Naive B cell (primary cell): ENCODE results near the gene RDM1. TPM values are rescaled to one million over a fixed set of nuclear protein-coding genes. Genes with fewer than 3 reads are reported as not detected.

Experiments
- polyA plus RNA-seq, 6 donors: library from polyadenylated mRNA; unstranded; fragments of 300-500 nt; fragmentation: Illumina TruSeq; gene quantifications; one replicate each; pipeline ENCODE4 v1.2.3, GENCODE V29; 2021; ENCODE audit warnings: low read depth in 6 of 6

RDM1 gene
- polyA plus RNA-seq, 6 donors from 2014 or later, result not detected

Other genes starting within 250 kb of the RDM1 start
- gene RASL10B, start 199.1 kb downstream of the RDM1 start, polyA plus RNA-seq, result not detected
- gene GAS2L2, start 177.5 kb downstream of the RDM1 start, polyA plus RNA-seq, result not detected
- gene C17orf50, start 169.9 kb downstream of the RDM1 start, polyA plus RNA-seq, result not detected
- under 1 TPM in 1 of 6 donors, not detected in 5; 0.21 TPM for gene MMP28, start 135.1 kb downstream of the RDM1 start, polyA plus RNA-seq
- 10 to 100 TPM; 16.6 to 44.4 (median 21.7) TPM for gene TAF15, start 121.3 kb downstream of the RDM1 start, polyA plus RNA-seq
- not detected for gene HEATR9, start 61.9 kb downstream of the RDM1 start, polyA plus RNA-seq
- 10 to 100 TPM in 4 of 6 donors, 1 to 10 TPM in 2; 4.9 to 15.3 (median 12.7) TPM for gene CCL5, start 50.4 kb downstream of the RDM1 start, polyA plus RNA-seq
- gene LYZL6, start 12.9 kb upstream of the RDM1 start, polyA plus RNA-seq, result not detected
- gene CCL16, start 50.7 kb upstream of the RDM1 start, polyA plus RNA-seq, result not detected
- not detected for gene CCL14, start 56.0 kb upstream of the RDM1 start, polyA plus RNA-seq
- not detected for gene CCL15, start 70.8 kb upstream of the RDM1 start, polyA plus RNA-seq
- gene CCL23, start 87.2 kb upstream of the RDM1 start, polyA plus RNA-seq, result not detected
- not detected for gene CCL18, start 133.5 kb upstream of the RDM1 start, polyA plus RNA-seq
- 10 to 100 TPM in 3 of 6 donors, 1 to 10 TPM in 3; 7.0 to 36.8 (median 13.0) TPM for gene CCL3, start 159.4 kb upstream of the RDM1 start, polyA plus RNA-seq
- gene CCL4, start 173.1 kb upstream of the RDM1 start, polyA plus RNA-seq, result 10 to 100 TPM in 3 of 6 donors, 1 to 10 TPM in 2, under 1 TPM in 1; 0.79 to 43.5 (median 19.5) TPM
- under 1 TPM in 1 of 6 donors, not detected in 5; 0.73 TPM for gene TBC1D3B, start 245.9 kb upstream of the RDM1 start, polyA plus RNA-seq